Left ventricle myocardium inferior (tissue), 1 donor: ENCODE data around the gene KLK5. TPM values are rescaled to one million over a fixed set of nuclear protein-coding genes. Genes with fewer than 3 reads are reported as not detected.
"Not testable (repeated sequence)": the region's sequence is repeated elsewhere in the genome, so short reads cannot be mapped to it uniquely, and the experiment has no call there.

Experiments
- DNase-seq: peaks from one replicate; pipeline ENCODE4 v3.0.0-alpha.2; 2020
- H3K27ac ChIP-seq: fragments of 200-600 bp; replicated peaks from 2 replicates; pipeline ENCODE4 v1.8.0; 2021
- H3K27me3 ChIP-seq: fragments of 200-600 bp; 2 replicates; pipeline ENCODE4 v1.8.0; 2021; ENCODE audit warnings: low read depth
- H3K36me3 ChIP-seq: fragments of 200-600 bp; 2 replicates; pipeline ENCODE4 v1.8.0; 2021
- H3K4me1 ChIP-seq: fragments of 200-600 bp; 2 replicates; pipeline ENCODE4 v1.8.0; 2021
- H3K4me3 ChIP-seq: fragments of 200-600 bp; 2 replicates; pipeline ENCODE4 v1.8.0; 2021; ENCODE audit warnings: mild to moderate bottlenecking, moderate library complexity
- H3K9me3 ChIP-seq: fragments of 200-600 bp; replicated peaks from 2 replicates; pipeline ENCODE4 v1.8.0; 2021
- CTCF ChIP-seq: fragments of 200-600 bp; IDR thresholded peaks from 2 replicates; pipeline ENCODE4 v1.8.0; 2021; ENCODE audit warnings: antibody characterized with exemption, mild to moderate bottlenecking, borderline replicate concordance
- intact Hi-C: fragments of 100-400 bp; cut with micrococcal nuclease; formaldehyde crosslinking; loops from one replicate; pipeline ENCODE4 v1.11.0; 2022
- total RNA-seq: library from RNA; stranded (reverse); fragmentation: NEBNext Ultra II Directional; extraction: Animal tissue kit (Norgen Biotek cat#: 25700); gene quantifications from one replicate; pipeline ENCODE4 v1.2.1, GENCODE V29; 2021
- donor health status: DM: no; HTN: yes; CAD: no; lungs with severe emphysema.

Gene KLK5
- total RNA-seq, 1 donor from 2014 or later: not detected

- H3K27ac ChIP-seq: no peak overlapping the region
- no peaks in the 10 kb centered on the region for H3K4me1 ChIP-seq
- TF ChIP-seq CTCF: no peak
- no peaks in the 10 kb centered on the region for H3K36me3 ChIP-seq
- intact Hi-C loops: no loop called here
- H3K4me3 ChIP-seq: no peak overlapping the region
- DNase-seq: no peak
- H3K9me3 ChIP-seq: no peaks in the 10 kb centered on the region
- peaks cover 69% of the 10 kb centered on the region for H3K27me3 ChIP-seq
These were observed 24.8 kb upstream of the KLK5 start for GRCh38 chr19:50977626-50978025.

GRCh38 chr19:50975766-50976165 is 22.9 kb upstream of the KLK5 start:
- H3K36me3 ChIP-seq: no peaks in the 10 kb centered on the region
- H3K27ac ChIP-seq: no peak overlapping the region
- no peaks in the 10 kb centered on the region for H3K4me1 ChIP-seq
- H3K9me3 ChIP-seq: no peaks in the 10 kb centered on the region
- H3K27me3 ChIP-seq: peaks cover 78% of the 10 kb centered on the region
- no peak for TF ChIP-seq CTCF
- no peak for DNase-seq
- H3K4me3 ChIP-seq: no peak overlapping the region
- intact Hi-C loops: no loop called here

GRCh38 chr19:50974702-50975556 is 22.1 kb upstream of the KLK5 start:
- Histone ChIP-seq H3K27me3 (peaks cover 81% of the 10 kb centered on the region), H3K4me3 (no peak overlapping the region), H3K9me3 (no peaks in the 10 kb centered on the region), H3K4me1 (no peaks in the 10 kb centered on the region), H3K27ac (no peak overlapping the region), H3K36me3 (no peaks in the 10 kb centered on the region)
- no peak for DNase-seq
- intact Hi-C loops: no loop called here
- TF ChIP-seq CTCF: no peak

GRCh38 chr19:50972795-50973376 is 20.0 kb upstream of the KLK5 start:
- no peak for TF ChIP-seq CTCF
- intact Hi-C loops: no loop called here
- Histone ChIP-seq H3K27ac (no peak overlapping the region), H3K36me3 (no peaks in the 10 kb centered on the region), H3K4me1 (no peaks in the 10 kb centered on the region), H3K9me3 (no peaks in the 10 kb centered on the region), H3K27me3 (peaks cover 81% of the 10 kb centered on the region), H3K4me3 (no peak overlapping the region)
- DNase-seq: no peak

DNA sequence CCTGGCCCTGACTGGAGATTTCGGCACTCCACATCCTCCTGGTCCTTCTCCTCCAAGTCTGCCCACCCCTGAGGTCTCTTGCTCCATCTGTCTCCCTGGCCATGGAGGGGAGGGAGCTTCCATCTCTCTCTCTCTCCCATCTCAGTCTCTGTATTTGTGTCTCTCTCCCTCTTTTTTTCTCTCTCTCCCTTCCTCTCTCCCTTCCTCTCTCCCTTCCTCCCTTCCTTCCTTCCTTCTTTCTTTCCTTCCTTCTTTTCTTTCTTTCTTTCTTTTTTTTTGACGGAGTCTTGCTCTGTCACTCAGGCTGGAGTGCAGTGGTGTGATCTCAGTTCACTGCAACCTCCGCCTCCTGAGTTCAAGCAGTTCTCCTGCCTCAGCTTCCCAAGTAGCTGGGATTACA is 17.0 kb upstream of the KLK5 start:
- H3K9me3 ChIP-seq, H3K36me3 ChIP-seq, DNase-seq, H3K27ac ChIP-seq, H3K4me1 ChIP-seq, H3K4me3 ChIP-seq, intact Hi-C loops: not testable (repeated sequence)
- peaks cover 85% of the 10 kb centered on the region for H3K27me3 ChIP-seq

DNA sequence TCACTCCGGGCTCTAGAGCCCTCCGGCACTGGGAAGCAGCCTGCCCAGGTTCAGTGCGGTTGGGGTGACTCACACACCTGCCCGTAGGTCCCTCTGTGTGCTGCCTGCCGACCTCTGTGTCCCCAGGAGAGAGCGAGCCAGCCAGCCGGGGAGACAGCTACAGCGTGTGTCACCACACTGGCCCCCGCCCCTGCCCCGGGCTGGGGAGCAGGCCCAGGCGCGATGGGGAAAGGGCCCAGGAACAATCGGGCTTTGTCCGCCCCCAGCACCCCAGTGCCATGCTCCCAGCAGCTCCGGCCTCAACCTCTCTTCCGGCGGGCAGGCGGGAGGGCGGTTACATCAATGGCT is 16.5 kb upstream of the KLK5 start, which contains the start of gene KLK6:
Gene KLK6, minus strand, starts transcription at position 179 of the 348 bp plus-strand sequence. CDS start 1,487 bp downstream, outside the sequence.
- Histone ChIP-seq H3K4me1 (no peaks in the 10 kb centered on the region), H3K27me3 (peaks cover 88% of the 10 kb centered on the region)

More for the DNA sequence above, 16.5 kb upstream of the KLK5 start, which contains the start of gene KLK6:
- H3K4me3 ChIP-seq: no peak within 1 kb of the TSS
- H3K9me3 ChIP-seq: no peaks in the 10 kb centered on the region
- intact Hi-C loops: no loop called here
- TF ChIP-seq CTCF: no peak
- no peak for DNase-seq
- no peak within 1 kb of the TSS for H3K27ac ChIP-seq
- H3K36me3 ChIP-seq: no peaks in the 10 kb centered on the region
